Measurements from ENCODE around the gene SFXN5. TPM values are rescaled to one million over a fixed set of nuclear protein-coding genes. Genes with fewer than 3 reads are reported as not detected.

The SFXN5 gene
- total and polyA plus RNA-seq, 2 of the 8 experiments (the other 6 are each of a cell fraction or from before 2014, with no cell fraction given) = 29.3 to 33.1 TPM

DNA sequence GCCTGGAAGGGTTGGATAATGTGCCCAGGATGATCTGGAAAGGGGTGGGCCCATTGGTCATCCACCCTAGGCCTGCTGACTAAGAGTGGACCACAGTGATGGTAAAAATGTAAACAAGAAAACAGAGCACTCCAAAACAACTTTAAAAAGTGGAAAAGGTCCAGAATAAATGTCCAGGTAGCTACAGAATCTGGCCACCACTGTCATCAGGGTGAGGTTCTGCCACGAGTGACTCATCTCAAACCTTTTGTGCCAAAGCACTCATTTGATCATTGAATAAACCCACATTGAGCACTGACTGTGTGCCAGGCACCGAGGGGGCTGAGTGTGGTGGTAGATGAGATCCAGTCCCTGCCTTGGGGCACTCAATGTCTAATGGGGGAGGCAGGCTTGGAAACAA, 89.3 kb downstream of the SFXN5 start:
- Histone ChIP-seq H3K9ac (replicated peaks in 1 of 4; ENCODE audit: extremely low read depth in 1 of 4, low read depth in 3 of 4, low read length in 3 of 4) (no peak overlapping the region), H3K4me1 (replicated peaks in 1 of 4; ENCODE audit: control insufficient read depth in 3 of 4, insufficient read depth in 4 of 4, low read length in 3 of 4) (peaks cover 0 to 4% (median 0%) of the 10 kb centered on the region in 4 experiments; a peak in 3 of 7 replicates), H3K14ac (ENCODE audit: insufficient read length) (no peak overlapping the region), H3K9me3 (ENCODE audit: insufficient read depth in 2 of 2, low read depth in 1 of 2, low read length in 1 of 2) (no peaks in the 10 kb centered on the region), H4K20me1 (replicated peaks in 1 of 2; ENCODE audit: control insufficient read depth in 1 of 2, insufficient read depth in 2 of 2, low read length in 2 of 2) (peaks cover 0 to 4% of the 10 kb centered on the region in 2 experiments), H3K27ac (ENCODE audit: low read depth, low read length) (no peak overlapping the region), H3K18ac (ENCODE audit: extremely low read depth, low read length) (no peak overlapping the region), H2BK15ac (ENCODE audit: low read length) (no peak overlapping the region), H3K4me2 (ENCODE audit: insufficient read depth in 1 of 2, low read depth in 2 of 2, low read length in 2 of 2) (no peak overlapping the region), H3K4me3 (ENCODE audit: extremely low read depth in 1 of 4, insufficient read depth in 2 of 4, low read depth in 3 of 4, low read length in 4 of 4) (no peak overlapping the region), H4K91ac (replicated peaks; ENCODE audit: insufficient read length, low read length) (no peak overlapping the region), H4K5ac (ENCODE audit: insufficient read length, low read depth, low read length) (no peak overlapping the region), H2AFZ (ENCODE audit: low read length) (no peak overlapping the region), H3K79me1 (ENCODE audit: low read depth, low read length) (no peaks in the 10 kb centered on the region), H3K27me3 (replicated peaks in 1 of 4; ENCODE audit: control insufficient read depth in 3 of 4, extremely low read depth in 1 of 4, insufficient read depth in 3 of 4, low read length in 3 of 4) (0 out of 7 replicates have a peak, but pooled peaks cover 0 to 2% (median 0%) of the 10 kb centered on the region in 4 experiments), H3K79me2 (ENCODE audit: control insufficient read depth in 1 of 2, insufficient read depth in 2 of 2, low read length in 2 of 2) (no peaks in the 10 kb centered on the region), H2BK5ac (ENCODE audit: low read depth, low read length) (no peak overlapping the region), H3K23me2 (ENCODE audit: low read depth, low read length) (no peaks in the 10 kb centered on the region), H3K4ac (replicated peaks; ENCODE audit: insufficient read length, low read depth, low read length) (peak overlapping the region; percentile 21), H3K56ac (replicated peaks; ENCODE audit: insufficient read length, low read depth, low read length) (no peak overlapping the region), H2BK12ac (ENCODE audit: low read depth, low read length) (no peak overlapping the region), H3K36me3 (ENCODE audit: control insufficient read depth in 2 of 4, insufficient read depth in 4 of 4, low read length in 3 of 4) (0 out of 8 replicates have a peak, but pooled peaks cover 0 to 2% (median 0%) of the 10 kb centered on the region in 4 experiments), H2BK120ac (replicated peaks; ENCODE audit: low read depth, low read length) (no peak overlapping the region), H4K8ac (ENCODE audit: extremely low read depth, insufficient read depth, low read length) (no peak overlapping the region), H2AK5ac (ENCODE audit: low read depth, low read length) (no peak overlapping the region), H3K23ac (ENCODE audit: insufficient read length) (no peak overlapping the region), H2BK20ac (ENCODE audit: low read length) (no peak overlapping the region)
- DNase-seq (ENCODE audit: low read depth in 1 of 2, low spot score in 2 of 2) = no peak
- 89% methylated on average over 2 of the region's 2 CpGs; no CpG with 5 or more reads in 1 of the 2 experiments for WGBS, 2 experiments (ENCODE audit: extremely low coverage in 1 of 2, insufficient coverage in 1 of 2, insufficient read length in 1 of 2, insufficient replicate concordance in 2 of 2, low coverage in 1 of 2, low lambda C conversion rate in 2 of 2, missing lambda C conversion rate in 1 of 2)
- ChIA-PET CTCF (ENCODE audit: partially characterized antibody) (interaction anchor here (1.0 to 7.4 kb wide), 5 partner anchors 7 to 89 kb away, joined by 3 to 60 read pairs (median 3); no protein-coding TSS in a partner anchor), POLR2A (ENCODE audit: partially characterized antibody) (no interaction called here)
- FAIRE-seq = no peak
- TF ChIP-seq EZH2 (IDR thresholded peaks at IDR 0.05; ENCODE audit: low read depth, low read length, severe bottlenecking) = no peak
- no peak for TF ChIP-seq SP1 (IDR thresholded peaks at IDR 0.05; ENCODE audit: low read depth, low read length)
- TF ChIP-seq RFX5 (IDR thresholded peaks at IDR 0.05; ENCODE audit: borderline replicate concordance, low read depth, low read length) = no peak
- no peak for TF ChIP-seq RNF2 (IDR thresholded peaks at IDR 0.05; ENCODE audit: borderline replicate concordance, low read depth, low read length, missing control alignments, poor library complexity, severe bottlenecking)
- no peak for TF ChIP-seq SP2 (IDR thresholded peaks at IDR 0.05; ENCODE audit: low read length)
- TF ChIP-seq TEAD4 (IDR thresholded peaks at IDR 0.05; ENCODE audit: low read depth, low read length) = no peak
- TF ChIP-seq ZNF274 (IDR thresholded peaks at IDR 0.05; ENCODE audit: borderline replicate concordance, extremely low read depth, low read length) = no peak
- TF ChIP-seq RAD21 (IDR thresholded peaks at IDR 0.05 in 1 of 2, conservative IDR thresholded peaks at IDR 0.05 in 1 of 2; ENCODE audit: low read depth in 2 of 2, low read length in 2 of 2) = no peak
- TF ChIP-seq RXRA (IDR thresholded peaks at IDR 0.05; ENCODE audit: insufficient read depth, low read depth, low read length) = no peak
- TF ChIP-seq CBX5 (IDR thresholded peaks at IDR 0.05; ENCODE audit: low read depth, low read length) = no peak
- TF ChIP-seq SIN3A (conservative IDR thresholded peaks at IDR 0.05 in 1 of 2, IDR thresholded peaks at IDR 0.05 in 1 of 2; ENCODE audit: low read depth in 1 of 2, low read length in 2 of 2) = no peak
- TF ChIP-seq NRF1 (IDR thresholded peaks at IDR 0.05; ENCODE audit: low read depth, low read length) = no peak
- no peak for TF ChIP-seq GTF2F1 (IDR thresholded peaks at IDR 0.05; ENCODE audit: borderline replicate concordance, low read depth, low read length)
- TF ChIP-seq POLR2A (IDR thresholded peaks at IDR 0.05; ENCODE audit: control extremely low read depth in 1 of 2, low read depth in 2 of 2, low read length in 2 of 2) = no peak
